ENCODE measurements around the gene JAK3. TPM values are rescaled to one million over a fixed set of nuclear protein-coding genes. Genes with fewer than 3 reads are reported as not detected.

Gene JAK3
- total and polyA plus RNA-seq, 5 donors, result 1.6 to 5.3 (median 3.1) TPM

DNA sequence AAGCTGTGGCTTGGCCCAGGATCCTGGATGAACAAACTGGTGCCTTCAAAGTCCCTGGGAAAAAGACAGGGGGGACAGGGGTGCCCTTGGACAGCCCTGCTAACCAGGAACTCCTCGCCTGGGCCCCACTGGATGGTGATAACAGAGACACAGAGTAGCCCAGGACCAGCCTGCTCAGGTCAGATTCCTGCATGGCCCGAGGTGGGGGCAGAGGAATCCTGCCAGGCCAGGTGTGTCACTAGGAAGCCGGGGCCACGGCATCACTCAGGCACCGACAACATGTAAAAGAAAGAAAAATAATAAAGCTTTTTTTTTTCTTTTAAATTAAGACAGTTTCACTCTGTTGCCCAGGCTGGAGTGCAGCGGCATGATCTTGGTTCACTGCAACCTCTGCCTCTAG, 6.3 kb upstream of the JAK3 start:
- WGBS, result 89% methylated on average over 6 of the region's 6 CpGs

DNA sequence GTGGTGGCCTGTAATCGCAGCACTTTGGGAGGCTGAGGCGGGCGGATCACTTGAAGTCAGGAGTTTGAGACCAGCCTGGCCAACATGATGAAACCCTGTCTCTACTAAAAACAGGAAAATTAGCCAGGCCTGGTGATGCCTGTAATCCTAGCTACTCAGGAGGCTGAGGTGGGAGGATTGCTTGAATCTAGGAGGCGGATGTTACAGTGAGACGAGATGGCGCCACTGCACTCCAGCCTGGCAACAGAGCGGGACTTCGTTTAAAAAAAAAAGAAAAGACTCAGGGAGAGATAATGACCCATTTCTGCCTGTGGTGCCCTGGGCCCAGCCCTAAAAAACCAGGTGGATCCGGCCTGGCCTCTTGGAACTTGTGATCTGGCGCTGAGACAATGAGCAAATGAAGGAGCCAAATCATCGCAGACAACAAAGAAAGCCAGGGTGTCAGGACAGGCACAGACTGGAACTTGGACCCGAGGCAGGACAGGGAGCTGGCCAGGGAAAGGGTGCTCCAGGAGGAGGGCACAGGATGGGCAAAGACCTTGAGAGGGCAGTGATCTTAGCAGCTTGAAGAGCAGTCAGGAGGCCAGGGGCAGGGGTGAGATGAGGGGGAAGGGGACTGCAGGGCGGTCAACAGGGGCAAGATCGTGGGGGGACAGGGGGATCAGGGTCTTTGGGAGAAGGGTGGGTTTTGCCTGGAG, 962 bp upstream of the JAK3 start:
- peaks cover 6% of the 10 kb centered on the region for H3K4me1 ChIP-seq (ENCODE audit: control insufficient read depth, insufficient read depth, low read length)
- intact Hi-C loops (cut with DNase I), result loop anchor here in 1 of 4 donors (5.0 kb wide), 1 partner anchor 131 kb away; the partner anchor contains the start of gene MAP1S
- ATAC-seq, result peak in 1 of 2 donors; percentile 22
- no peak overlapping the region for H3K4me3 ChIP-seq (ENCODE audit: low read length)
- 67% methylated on average over 14 of the region's 14 CpGs for WGBS
- no peak for DNase-seq
- no peaks in the 10 kb centered on the region for H3K27me3 ChIP-seq (ENCODE audit: control insufficient read depth, insufficient read depth)
- no peaks in the 10 kb centered on the region for H3K9me3 ChIP-seq (ENCODE audit: control insufficient read depth, low read length)
- peak overlapping the region; percentile 80 for H3K27ac ChIP-seq (ENCODE audit: low read length)

More for the DNA sequence above, 6.3 kb upstream of the JAK3 start:
- no peak overlapping the region for H3K27ac ChIP-seq (ENCODE audit: low read length)
- H3K4me1 ChIP-seq (ENCODE audit: control insufficient read depth, insufficient read depth, low read length), result no peaks in the 10 kb centered on the region
- no peaks in the 10 kb centered on the region for H3K27me3 ChIP-seq (ENCODE audit: control insufficient read depth, insufficient read depth)
- no peaks in the 10 kb centered on the region for H3K9me3 ChIP-seq (ENCODE audit: control insufficient read depth, low read length)
- intact Hi-C loops (cut with DNase I), result loop anchor here in 2 of 4 donors (10.0 kb wide), 1 partner anchor 149 kb away; no protein-coding TSS in a partner anchor
- DNase-seq (peak in 1 of 3 donors; percentile 30), ATAC-seq (no peak)
- no peak overlapping the region for H3K4me3 ChIP-seq (ENCODE audit: low read length)

DNA sequence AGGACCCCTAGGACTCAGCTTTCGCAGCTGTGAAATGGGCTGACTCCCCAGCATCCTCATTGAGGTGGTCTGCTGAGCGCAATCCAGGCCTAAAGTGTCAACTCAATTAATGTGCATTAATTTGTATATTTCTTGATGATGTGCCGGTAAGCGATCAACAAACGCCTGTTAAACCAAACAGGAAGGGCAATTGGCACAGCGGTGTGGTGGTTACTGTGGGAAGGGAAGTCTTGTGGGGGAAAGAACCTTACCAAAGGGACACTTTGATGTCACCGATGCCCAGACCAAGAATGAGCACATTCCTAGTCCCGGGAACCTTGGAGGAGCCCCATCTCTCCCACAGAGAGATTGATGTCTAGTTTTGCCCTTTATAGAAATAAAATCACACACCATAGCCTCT, 1.6 kb downstream of the JAK3 start:
- 85% methylated on average over 8 of the region's 8 CpGs for WGBS
- no peaks in the 10 kb centered on the region for H3K27me3 ChIP-seq (ENCODE audit: control insufficient read depth, insufficient read depth)
- intact Hi-C loops (cut with DNase I), result loop anchor here in 1 of 4 donors (5.0 kb wide), 1 partner anchor 129 kb away; the partner anchor contains the start of gene MAP1S
- H3K4me1 ChIP-seq (ENCODE audit: control insufficient read depth, insufficient read depth, low read length), result peaks cover 8% of the 10 kb centered on the region
- H3K4me3 ChIP-seq (ENCODE audit: low read length), result no peak overlapping the region
- ATAC-seq (no peak), DNase-seq (no peak)
- no peak overlapping the region for H3K27ac ChIP-seq (ENCODE audit: low read length)
- no peaks in the 10 kb centered on the region for H3K9me3 ChIP-seq (ENCODE audit: control insufficient read depth, low read length)

DNA sequence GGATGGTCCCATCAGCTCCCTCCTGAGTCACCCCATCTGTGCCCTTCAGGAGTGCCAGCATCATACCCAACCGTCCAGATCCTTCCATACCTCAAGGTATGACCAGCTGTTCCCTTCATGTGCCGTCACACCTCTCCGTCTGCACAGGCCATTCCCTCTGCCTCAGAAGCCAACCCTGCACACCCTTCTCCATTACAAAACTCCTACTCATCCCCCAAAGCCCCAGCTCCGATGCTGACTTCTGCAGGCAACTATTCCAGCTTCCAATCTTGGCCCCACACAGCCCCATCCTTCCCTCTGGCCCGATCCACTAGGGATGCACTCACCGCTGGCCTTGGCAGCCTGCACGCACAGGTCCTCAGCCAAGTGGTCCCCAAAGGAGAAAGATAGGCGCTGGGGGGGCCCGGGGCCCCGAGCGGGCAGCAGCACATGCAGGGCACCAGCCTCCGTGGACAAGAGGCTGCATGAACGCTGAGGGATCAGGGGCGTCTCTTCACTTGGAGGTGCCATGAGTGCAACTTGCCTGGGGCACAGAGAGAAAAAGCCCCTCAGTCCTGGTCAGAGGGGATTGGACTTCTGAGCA, 3.8 kb downstream of the JAK3 start:
- WGBS, result 86% methylated on average over 14 of the region's 14 CpGs
- H3K27me3 ChIP-seq (ENCODE audit: control insufficient read depth, insufficient read depth), result no peaks in the 10 kb centered on the region
- no peaks in the 10 kb centered on the region for H3K9me3 ChIP-seq (ENCODE audit: control insufficient read depth, low read length)
- H3K27ac ChIP-seq (ENCODE audit: low read length), result no peak overlapping the region
- ATAC-seq, result no peak
- intact Hi-C loops (cut with DNase I), result no loop called here
- H3K4me1 ChIP-seq (ENCODE audit: control insufficient read depth, insufficient read depth, low read length), result peaks cover 7% of the 10 kb centered on the region
- no peak for DNase-seq
- no peak overlapping the region for H3K4me3 ChIP-seq (ENCODE audit: low read length)

DNA sequence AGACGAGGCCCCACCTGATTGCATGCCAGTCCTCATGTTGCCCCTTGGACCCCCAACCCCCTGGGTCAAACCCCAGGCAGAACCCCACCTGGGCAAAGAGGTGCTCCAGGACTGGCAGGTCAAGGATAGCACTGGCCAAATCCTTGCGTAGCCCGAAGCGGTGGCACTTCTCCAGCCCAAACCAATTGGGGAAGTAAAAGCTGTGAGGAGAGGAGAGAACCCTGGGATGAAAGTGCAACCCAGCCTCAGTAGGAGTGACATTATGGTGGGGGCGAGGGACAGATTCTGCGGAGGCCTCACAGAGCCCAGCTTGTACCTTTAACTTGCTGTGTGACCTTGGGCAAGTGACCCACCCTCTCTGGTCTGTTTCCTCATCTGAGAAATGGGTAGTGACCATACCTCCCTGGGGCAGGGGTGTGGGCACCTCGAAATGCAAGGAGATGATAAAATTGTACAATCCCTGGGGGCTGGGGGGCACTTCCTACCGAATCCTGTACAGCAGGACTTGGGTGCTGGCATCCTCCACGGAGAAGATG, 4.4 kb downstream of the JAK3 start:
- DNase-seq, result peak in 1 of 3 donors; percentile 43
- intact Hi-C loops (cut with DNase I), result no loop called here
- H3K4me1 ChIP-seq (ENCODE audit: control insufficient read depth, insufficient read depth, low read length), result peaks cover 6% of the 10 kb centered on the region
- ATAC-seq, result no peak
- no peak overlapping the region for H3K4me3 ChIP-seq (ENCODE audit: low read length)
- H3K27ac ChIP-seq (ENCODE audit: low read length), result no peak overlapping the region
- WGBS, result 88% methylated on average over 9 of the region's 9 CpGs
- H3K9me3 ChIP-seq (ENCODE audit: control insufficient read depth, low read length), result no peaks in the 10 kb centered on the region
- H3K27me3 ChIP-seq (ENCODE audit: control insufficient read depth, insufficient read depth), result no peaks in the 10 kb centered on the region

DNA sequence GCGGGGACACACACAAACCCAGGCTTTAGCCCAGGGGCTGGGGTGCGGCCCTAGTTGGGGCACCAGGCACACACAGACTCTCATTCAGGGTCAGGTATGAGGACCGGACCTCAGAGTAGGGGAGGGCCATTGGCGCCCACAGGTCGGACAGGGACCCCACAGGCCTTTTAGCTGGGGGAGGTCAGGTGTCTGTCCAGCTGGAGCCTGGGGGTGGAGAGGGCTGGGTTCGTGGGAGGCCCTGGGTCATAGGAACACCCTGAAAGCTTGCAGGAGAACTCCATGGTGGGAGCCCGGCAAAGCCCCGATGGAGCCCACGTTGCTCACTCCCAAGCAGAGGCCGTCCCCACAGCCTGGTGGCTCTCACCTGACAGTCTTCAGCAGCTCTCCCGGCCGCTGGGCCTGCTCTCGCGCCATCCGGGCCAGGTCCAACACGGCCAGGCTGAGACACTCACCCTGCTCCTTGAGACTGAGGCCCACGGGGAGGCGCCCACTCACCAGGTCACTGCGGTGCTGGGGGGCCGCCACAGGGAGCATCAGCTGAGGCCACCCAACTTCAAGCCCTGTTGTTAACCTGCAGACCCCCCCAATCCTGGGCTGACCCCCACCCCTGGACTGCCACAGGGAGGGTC, 5.0 kb downstream of the JAK3 start:
- no peak overlapping the region for H3K27ac ChIP-seq (ENCODE audit: low read length)
- DNase-seq, result peak in 1 of 3 donors; percentile 52
- no peaks in the 10 kb centered on the region for H3K9me3 ChIP-seq (ENCODE audit: control insufficient read depth, low read length)
- no peaks in the 10 kb centered on the region for H3K27me3 ChIP-seq (ENCODE audit: control insufficient read depth, insufficient read depth)
- WGBS, result 74% methylated on average over 20 of the region's 20 CpGs
- H3K4me3 ChIP-seq (ENCODE audit: low read length), result no peak overlapping the region
- intact Hi-C loops (cut with DNase I), result no loop called here
- peaks cover 2% of the 10 kb centered on the region for H3K4me1 ChIP-seq (ENCODE audit: control insufficient read depth, insufficient read depth, low read length)
- ATAC-seq, result no peak

DNA sequence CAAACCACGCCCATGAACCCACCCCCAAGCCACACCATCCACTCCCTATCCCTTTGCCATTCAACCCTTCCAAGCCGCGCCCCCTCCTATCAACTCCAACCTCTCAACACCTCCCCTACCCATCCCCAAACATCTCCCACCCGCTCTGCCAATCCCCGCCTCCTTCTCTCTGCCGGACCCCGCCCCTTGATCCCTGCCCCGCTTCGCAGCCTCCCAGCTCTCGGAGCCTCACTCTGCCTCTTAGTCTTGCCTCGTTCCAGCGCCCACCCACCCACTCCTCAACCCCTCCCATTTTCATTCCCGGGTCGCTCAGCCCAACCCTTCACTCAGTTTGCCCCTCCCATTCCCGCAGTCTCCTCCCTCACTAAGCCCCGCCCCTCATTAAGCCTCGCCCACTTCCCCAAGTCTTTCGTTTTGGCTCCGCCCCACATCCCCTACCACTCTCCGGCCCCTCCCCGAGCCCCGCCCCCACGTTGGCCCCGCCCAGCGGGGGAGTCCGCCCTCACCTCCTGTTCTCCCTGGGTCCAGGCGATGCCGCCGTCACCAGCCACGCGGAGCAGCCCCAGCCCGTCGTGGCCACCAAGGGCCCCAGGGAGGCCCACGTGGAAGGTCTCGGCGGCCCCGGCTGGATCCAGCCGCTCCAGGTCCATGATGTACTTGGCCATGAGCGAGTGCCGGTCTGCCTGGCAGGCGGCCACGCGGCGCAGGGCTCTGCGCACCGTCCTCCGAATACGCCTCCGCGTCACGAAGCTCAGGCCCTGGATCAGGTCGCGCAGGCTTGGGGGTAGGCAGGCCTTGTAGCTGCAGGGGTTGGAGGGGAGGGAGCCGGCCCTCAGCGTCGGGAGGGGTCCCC, 5.7 kb downstream of the JAK3 start:
- Histone ChIP-seq H3K27ac (ENCODE audit: low read length) (no peak overlapping the region), H3K27me3 (ENCODE audit: control insufficient read depth, insufficient read depth) (no peaks in the 10 kb centered on the region), H3K9me3 (ENCODE audit: control insufficient read depth, low read length) (no peaks in the 10 kb centered on the region), H3K4me3 (ENCODE audit: low read length) (peak overlapping the region; percentile 24), H3K4me1 (ENCODE audit: control insufficient read depth, insufficient read depth, low read length) (peaks cover 2% of the 10 kb centered on the region)
- ATAC-seq, result peak; percentile 83 to 90
- DNase-seq, result peak; percentile 89 to 93 (median 93)
- WGBS, result 26% methylated on average over 56 of the region's 56 CpGs
- intact Hi-C loops (cut with DNase I), result no loop called here

DNA sequence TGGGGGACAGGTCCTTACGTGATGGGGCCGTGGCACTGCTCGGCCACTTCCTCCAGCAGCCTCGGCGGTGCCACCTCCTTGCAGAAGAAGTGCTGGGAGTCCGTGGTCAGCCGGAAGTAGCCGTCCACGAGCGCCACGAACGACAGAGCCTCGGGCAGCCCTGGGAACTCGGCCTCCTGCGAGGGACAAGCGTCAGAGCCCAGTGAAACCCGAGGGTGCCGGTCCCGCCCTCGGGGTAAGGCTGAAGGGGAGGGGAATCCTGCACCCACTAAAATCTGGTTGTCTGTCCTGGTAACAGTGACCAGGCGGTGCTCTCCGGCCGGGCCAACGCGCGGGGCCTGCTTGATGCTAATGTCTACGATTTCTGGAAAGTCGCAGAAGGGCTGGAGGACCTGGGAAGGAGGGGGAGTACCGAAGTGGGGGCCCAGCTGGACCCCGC, 6.4 kb downstream of the JAK3 start:
- intact Hi-C loops (cut with DNase I), result no loop called here
- Histone ChIP-seq H3K4me3 (ENCODE audit: low read length) (peak overlapping the region; percentile 24), H3K4me1 (ENCODE audit: control insufficient read depth, insufficient read depth, low read length) (peaks cover 2% of the 10 kb centered on the region), H3K9me3 (ENCODE audit: control insufficient read depth, low read length) (no peaks in the 10 kb centered on the region), H3K27me3 (ENCODE audit: control insufficient read depth, insufficient read depth) (no peaks in the 10 kb centered on the region), H3K27ac (ENCODE audit: low read length) (no peak overlapping the region)
- ATAC-seq (peak; percentile 27 to 32), DNase-seq (peak in 1 of 3 donors; percentile 75)
- 36% methylated on average over 30 of the region's 30 CpGs for WGBS

DNA sequence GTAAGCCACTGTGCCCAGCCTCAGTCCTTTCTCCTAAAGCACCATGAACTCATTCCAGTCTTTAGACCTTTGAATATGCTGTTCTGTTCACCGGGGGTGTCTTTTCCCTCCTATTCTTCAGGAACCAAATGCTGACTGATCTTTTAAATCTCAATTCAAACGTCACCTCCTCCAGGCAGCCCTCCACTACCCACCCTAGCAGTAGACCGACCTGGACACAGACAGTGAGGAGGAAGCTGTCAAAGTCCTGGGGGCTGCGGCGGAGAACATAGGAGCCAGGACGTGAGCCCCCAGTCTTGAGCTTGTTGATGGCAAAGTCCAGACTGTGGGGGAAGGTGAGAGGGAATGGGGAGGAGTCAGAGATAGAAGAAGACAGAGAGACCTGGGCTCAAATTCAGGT, 7.8 kb downstream of the JAK3 start:
- Histone ChIP-seq H3K27ac (ENCODE audit: low read length) (no peak overlapping the region), H3K4me3 (ENCODE audit: low read length) (no peak overlapping the region), H3K27me3 (ENCODE audit: control insufficient read depth, insufficient read depth) (no peaks in the 10 kb centered on the region), H3K9me3 (ENCODE audit: control insufficient read depth, low read length) (no peaks in the 10 kb centered on the region), H3K4me1 (ENCODE audit: control insufficient read depth, insufficient read depth, low read length) (peaks cover 2% of the 10 kb centered on the region)
- WGBS, result 82% methylated on average over 6 of the region's 6 CpGs
- intact Hi-C loops (cut with DNase I), result no loop called here
- DNase-seq, result no peak
- no peak for ATAC-seq

DNA sequence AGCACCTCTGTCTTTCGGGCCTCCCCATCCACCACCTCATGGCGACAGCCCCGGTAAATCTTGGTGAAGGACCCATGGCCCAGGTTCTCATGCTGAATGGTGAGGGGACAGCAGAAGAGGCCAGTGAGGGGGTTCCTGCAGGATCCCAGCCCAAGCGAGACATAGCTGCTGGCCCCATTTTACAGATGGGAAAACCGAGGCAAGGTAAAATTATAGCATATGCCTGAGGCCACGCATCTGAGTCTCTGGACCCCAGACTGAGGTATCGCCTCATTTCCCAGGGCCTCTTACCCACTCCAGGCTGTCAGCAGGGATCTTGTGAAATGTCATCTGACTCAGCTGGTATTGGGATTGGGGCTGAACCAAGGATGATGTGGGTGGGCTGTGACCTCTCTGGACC, 9.8 kb downstream of the JAK3 start:
- DNase-seq, result no peak
- intact Hi-C loops (cut with DNase I), result no loop called here
- no peak overlapping the region for H3K4me3 ChIP-seq (ENCODE audit: low read length)
- H3K27ac ChIP-seq (ENCODE audit: low read length), result no peak overlapping the region
- WGBS, result 93% methylated on average over 7 of the region's 7 CpGs
- H3K9me3 ChIP-seq (ENCODE audit: control insufficient read depth, low read length), result no peaks in the 10 kb centered on the region
- H3K27me3 ChIP-seq (ENCODE audit: control insufficient read depth, insufficient read depth), result no peaks in the 10 kb centered on the region
- ATAC-seq, result no peak
- H3K4me1 ChIP-seq (ENCODE audit: control insufficient read depth, insufficient read depth, low read length), result peaks cover 2% of the 10 kb centered on the region
